ENCODE measurements around the gene ECPAS.
"Not testable (repeated sequence)": the region's sequence is repeated elsewhere in the genome, so short reads cannot be mapped to it uniquely, and the experiment has no call there.

ECPAS gene

DNA sequence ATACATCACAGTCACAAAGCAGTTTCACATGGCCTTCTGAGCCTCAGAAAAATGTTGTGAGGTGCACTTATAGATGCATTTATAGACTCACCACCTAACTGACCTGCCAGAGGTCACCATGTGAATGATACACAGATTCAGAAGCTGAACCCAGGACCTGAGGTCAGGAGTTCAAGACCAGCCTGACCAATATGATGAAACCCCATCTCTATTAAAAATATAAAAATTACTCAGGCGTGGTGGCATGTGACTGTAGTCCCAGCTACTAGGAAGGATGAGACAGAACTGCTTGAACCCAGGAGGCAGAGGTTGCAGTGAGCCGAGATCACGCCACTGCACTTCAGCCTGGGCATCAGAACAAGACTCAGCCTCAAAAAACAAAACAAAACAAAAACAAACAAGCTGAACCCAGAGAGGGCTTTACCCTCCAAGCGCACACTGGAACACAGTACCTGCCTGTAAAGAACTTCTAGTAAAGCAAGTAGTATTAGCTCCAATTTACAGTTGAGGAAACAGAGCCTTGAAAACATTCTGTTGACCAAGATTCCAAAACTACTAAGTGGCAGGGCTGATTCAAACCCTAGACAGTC, 16.3 kb downstream of the ECPAS start:
- no peak for DNase-seq (ENCODE audit: low read depth in 2 of 2)

DNA sequence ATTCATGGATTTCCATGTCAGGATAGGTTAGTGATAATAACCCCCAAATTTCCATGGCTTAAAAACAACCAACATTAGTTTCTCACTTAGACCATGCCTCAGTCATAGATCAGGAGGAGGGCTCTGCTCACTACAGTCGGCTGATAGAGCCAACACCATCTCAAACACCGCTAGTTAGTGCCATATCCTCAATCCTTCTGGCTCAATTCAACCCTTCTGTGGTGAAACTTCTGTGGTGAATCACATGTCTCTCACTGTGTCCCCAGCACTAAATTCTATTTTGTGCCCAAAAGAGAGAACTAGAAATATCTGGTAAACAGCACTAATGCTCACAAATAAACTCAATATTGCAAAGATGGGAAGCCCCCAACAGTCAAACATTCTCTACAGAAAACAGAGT, 21.1 kb downstream of the ECPAS start:
- no peak for DNase-seq (ENCODE audit: low read depth in 2 of 2)

DNA sequence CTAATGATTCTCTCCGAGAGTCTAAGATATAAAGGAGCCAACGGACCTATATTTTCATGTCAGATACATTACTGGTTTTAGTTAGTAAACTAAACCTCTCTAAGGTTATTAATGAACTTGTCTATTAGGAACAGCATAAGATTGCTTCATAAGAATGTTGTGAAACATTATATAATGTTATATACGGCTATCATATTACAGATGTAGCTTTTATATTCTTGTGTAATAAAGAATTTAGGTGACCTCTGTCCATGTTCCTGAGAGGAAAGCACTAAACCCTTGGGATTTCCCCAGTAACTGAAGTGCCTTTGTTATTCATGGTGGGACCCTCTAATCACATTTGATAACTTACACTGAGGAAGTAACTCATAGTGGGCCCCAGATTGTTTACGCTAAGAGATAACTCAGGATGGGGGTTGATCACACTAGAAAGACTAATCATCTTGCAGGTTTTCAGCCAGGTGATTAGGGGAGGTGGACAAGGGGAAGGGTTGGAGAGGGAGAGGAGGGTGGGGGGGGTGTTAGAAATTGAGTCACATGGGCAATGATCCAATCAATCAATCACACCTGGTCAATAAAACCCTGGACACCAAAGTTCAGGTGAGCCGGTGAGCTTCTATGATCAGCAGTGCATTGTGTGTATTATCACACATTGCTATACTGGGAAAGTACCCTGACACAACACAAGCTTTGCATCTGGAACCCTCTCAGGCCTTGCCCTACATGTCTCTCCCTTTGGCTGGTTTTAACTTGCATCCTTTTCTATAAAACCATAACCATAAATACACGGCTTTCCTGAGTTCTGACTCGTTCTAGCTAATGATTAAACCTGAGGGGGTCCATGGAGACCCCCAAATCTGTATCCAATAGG, 25.8 kb downstream of the ECPAS start:
- no peak for DNase-seq (ENCODE audit: low read depth in 2 of 2)

DNA sequence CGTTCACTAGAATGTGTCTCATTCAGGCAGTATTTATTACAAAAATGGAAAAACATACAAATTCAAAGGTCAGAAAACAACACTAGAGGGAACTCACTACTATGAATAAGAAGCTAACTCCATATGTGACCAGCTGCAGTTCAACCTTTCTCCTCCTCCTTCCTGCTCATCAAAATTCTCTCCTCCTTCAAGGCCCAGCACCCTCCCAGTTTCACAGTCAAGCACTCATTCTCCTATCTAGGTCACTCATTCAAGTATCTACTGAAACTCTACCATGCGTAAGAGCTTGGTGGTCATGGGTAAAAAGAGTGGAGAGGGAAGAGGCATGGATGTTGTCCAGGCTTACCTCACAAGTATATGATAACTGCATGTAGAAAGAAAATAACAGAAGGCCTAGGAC, 27.7 kb downstream of the ECPAS start:
- no peak for DNase-seq (ENCODE audit: low read depth in 2 of 2)

DNA sequence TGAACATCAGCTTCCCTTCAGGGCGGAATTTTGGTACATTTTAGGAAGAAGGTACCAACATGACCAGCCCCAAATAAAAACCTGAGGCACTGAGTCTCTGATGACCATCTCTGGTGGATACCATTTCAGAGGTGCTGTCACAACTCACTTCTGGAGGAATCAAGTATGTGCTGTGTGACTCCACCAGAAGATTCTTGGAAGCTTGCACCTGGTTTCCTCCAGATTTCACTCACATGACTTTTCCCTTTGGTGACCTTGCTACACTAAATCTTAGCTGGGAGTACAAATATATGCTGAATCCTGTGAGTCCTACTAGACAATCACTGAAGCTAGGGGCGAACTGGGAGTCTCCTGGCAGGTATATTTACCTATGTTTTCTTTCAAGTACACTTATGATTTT, 28.5 kb downstream of the ECPAS start:
- DNase-seq (ENCODE audit: low read depth in 2 of 2), result no peak

DNA sequence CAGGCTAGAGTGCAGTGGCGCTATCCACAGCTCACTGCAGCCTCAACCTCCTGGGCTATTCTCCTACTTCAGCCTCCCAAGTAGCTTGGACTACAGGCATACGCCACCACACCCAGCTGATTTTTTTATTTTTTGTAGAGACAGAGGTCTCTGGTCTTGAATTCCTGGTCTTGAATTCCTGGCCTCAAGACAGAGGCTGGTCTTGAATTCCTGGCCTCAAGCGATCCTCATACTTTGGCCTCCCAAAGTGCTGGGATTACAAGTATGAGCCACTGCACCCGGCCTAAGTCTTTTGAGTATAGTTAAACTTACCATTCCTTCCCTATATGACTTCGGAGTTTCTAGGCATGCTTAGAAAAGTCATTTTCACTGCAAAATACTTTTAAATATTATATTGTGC, 29.4 kb downstream of the ECPAS start:
- DNase-seq (ENCODE audit: low read depth in 2 of 2), result no peak

DNA sequence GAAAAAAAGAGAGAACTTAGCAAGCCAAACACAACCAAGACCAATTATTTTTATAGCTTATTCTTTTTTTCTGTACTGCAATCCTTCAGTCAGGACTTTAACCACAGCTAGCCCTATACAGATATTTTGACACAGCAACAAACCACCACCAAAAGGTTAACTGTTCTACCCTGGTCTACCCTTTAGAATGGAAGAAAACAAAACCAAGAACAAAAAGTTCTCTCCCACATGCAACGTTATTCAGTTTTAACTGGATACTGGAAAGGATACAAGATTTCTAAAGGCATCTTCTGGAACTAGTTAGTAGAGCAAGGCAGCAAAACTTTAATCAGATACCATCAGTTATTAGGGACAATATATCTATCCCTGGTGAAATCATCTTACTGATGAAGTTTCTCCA, 32.6 kb downstream of the ECPAS start:
- DNase-seq (ENCODE audit: low read depth in 2 of 2), result no peak

DNA sequence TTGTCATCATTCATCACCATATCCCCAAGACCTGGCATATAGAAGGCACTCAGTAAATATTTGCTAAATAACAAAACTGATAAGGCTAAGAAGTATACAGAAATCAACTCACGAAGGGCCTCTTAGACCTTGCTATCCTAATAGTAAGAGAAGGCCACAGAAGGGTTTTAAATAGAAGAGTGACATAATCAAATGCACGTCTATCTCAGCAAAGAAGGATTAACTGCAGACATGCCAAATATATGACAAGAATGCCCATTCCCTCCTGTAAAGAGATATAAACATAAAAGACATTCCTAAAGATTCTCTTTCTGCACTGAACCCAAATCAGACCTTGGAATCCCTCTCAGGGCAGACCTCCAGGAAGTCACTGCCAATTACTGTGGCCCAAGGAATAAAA, 34.1 kb downstream of the ECPAS start:
- no peak for DNase-seq (ENCODE audit: low read depth in 2 of 2)

DNA sequence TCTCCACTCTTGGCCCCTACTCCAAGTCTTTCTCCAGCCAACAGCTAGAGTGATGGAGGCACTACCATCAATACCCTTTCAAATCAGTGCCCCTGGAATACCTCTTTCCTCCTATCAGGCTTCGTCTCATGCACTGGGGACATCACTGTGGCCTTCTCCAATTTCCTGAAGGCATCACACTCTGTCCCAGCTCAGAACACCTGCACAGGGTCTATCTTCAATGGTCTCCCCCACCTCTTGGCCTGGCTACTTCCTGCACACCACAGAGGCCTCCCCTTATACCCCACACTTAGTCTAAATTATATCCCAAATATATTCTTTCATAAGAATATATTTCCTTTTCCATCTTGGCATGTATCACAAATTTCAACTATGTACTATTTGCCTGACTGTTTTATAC, 34.5 kb downstream of the ECPAS start:
- no peak for DNase-seq (ENCODE audit: low read depth in 2 of 2)

DNA sequence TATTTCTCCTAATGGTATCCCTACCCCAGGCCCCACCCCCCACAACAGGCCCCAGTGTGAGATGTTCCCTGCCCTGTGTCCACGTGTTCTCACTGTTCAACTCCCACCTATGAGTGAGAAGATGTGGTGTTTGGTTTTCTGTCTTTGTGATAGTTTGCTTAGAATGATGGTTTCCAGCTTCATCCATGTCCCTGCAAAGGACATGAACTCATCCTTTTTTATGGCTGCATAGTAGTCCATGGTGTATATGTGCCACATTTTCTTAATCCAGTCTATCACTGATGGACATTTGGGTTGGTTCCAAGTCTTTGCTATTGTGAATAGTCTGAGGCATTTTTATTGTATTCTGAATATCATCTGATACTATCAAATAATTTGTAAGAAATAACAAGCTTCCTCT, 38.4 kb downstream of the ECPAS start:
- DNase-seq (ENCODE audit: low read depth in 2 of 2), result not testable (repeated sequence)

DNA sequence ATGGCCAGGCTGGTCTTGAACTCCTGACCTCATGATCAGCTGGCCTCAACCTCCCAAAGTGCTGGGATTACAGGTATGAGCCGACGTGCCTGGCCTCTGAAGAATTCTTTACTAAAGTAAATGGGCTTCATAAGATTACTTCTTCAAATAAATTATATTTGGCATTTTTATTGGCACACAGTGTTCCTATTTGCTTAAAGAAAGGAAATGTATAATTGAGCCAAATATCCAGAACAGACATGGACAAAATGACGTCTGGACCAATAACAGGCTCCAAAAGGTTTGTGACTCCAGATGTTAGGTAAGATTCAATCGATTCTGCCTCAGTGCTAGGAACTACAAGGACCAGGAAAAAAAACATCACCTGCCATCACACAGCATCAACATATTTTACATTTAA, 40.7 kb downstream of the ECPAS start:
- no peak for DNase-seq (ENCODE audit: low read depth in 2 of 2)

DNA sequence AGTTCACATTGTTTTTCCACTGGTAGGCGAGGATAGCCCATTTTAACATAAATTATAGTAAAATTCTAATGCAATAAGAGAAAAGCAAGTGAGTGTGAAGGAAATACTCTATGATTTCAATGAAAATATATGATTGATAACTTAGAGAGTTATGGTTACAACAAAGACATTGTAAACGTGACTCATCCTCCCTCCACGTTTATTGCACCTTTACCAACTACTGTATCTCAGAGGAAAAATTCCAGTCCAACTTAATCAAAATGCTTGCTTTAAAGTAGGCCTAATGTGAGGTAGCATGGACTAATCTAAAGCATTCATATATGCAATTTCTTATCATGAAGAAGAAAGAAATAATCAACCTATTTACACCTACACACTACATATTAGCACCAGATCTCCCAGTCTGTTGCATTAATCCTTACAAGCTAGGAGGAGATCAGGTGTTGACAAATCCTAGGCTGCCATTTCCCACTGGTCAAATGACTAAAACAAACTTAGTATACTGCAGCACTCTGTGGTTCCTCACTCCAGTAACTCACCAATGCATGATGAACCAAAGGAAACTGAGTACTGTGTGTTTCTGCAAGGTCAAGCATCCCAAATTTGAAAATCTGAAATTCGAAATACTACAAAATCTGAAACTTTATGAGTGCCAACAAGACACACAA, 41.7 kb downstream of the ECPAS start:
- DNase-seq (ENCODE audit: low read depth in 2 of 2), result no peak

DNA sequence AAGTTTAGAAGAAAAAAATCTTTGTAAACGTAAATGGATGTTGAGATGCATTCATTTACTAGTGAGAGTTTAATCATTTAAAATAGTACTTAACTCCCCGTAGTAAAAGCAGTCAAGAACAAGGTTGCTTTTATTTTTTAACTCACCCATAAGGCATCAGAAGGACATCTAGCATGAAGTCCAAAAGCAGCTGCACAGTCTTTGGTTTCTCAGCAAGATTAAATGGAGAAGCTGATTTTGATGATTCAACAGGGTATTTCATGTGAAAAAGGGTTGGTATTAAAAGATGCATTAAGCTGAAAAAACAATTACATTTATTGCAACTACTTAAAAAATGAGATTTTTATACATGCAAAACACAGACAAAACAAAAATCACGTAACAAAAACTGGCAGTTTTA, 44.0 kb downstream of the ECPAS start:
- no peak for DNase-seq (ENCODE audit: low read depth in 2 of 2)

DNA sequence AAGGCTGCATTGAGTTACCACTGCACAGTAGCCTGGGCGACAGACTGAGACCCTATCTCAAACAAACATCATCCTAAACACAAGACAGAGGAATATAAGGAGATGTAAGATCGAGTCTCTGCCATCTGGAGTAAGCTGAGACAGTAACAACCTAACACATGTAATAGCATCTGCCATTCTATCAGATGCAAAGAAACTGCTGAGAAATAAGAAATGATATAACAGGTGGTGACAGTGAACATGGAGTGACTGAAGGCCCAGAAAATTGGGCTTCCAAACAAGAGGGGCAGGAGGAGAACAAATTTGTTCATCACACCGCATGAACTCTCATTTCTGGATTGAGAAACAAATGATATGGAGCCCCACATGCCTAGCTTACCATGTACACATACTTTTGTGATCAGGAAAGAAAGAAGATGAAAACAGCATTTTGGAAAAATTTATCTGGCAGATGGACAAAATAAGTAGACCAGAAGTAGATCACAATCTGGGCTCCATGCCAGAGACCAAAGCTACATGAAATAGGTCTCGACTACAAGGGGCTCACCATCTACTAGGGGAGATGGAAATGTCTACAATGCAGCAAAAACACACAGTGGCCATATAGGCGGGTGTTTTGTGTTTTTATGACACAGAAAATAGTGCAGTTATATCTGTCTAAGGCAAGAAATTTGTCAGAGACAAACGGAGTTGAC, 45.5 kb downstream of the ECPAS start:
- DNase-seq (ENCODE audit: low read depth in 2 of 2), result no peak

DNA sequence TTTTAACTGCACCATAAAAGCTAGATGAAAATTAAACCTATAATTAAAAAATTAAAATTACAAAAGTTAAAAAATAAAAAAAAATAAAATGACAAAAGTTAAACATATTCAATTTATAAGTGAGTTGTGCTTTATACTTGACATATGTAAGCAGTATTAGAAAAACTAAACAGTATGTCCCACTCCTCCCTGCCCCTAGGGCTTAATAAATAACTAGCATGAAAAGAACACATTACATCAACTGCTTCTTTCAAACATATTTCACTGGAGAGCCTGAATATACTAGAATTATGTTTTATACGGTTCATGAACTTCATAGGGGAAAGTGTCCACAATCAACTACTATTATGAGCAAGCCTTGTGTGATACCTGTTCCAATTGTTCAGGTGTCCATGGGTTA, 47.6 kb downstream of the ECPAS start:
- DNase-seq (ENCODE audit: low read depth in 2 of 2), result no peak

DNA sequence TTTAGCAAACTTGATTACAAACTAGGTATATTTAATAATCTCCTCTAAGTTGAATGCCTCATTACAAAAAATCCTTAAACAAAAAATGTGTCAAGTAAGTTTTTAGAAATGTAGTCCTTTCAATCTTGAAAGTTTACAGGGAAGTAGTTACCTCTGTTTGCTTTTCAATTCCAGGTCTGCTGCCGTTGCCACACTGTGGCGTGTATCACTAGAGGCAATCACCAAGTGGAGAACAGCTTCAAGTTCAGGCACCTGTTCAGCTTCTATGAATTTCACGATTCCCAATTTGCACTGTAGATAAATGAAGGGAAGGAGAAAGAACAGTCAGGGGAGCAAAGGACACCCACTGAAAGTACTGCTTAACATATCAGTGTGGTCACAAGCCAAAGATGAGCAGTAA, 51.1 kb downstream of the ECPAS start:
- DNase-seq (ENCODE audit: low read depth in 2 of 2), result no peak

DNA sequence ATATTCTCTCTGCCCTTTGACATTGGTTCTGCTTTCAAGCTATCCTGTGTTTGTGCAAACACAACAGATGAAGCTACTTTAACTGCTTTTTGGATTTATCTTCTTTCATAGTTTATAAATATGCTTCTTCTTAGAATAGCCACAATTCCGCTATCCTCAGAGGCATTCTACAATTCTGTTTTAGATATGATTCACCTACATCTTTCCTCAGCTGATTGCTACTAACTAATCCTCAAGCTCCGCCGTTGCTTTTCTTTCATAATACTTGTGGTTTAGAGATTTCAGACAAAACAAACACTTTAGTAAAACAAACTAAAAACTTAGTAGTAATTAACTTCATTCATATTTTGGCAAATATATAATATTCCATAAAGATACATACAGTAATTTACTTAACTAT, 52.5 kb downstream of the ECPAS start:
- DNase-seq (ENCODE audit: low read depth in 2 of 2), result no peak

DNA sequence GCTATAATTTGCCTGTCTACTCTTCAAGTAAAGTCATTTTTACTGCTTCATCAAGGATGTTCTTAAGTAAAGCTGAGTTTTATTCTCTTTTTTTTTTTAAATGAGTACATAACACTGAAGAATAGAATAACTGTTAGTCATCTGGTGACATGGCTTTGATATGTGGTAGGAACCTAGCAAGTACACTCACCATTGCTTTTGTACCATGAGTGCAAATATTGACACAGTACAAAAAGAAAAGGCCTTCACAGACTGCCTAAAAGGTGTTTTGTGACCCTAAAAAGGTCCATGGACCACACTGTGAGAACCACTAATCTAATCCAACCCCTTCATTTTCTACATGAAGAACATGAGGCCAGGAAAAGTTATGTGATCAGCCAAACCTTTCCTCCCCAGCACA, 55.0 kb downstream of the ECPAS start:
- no peak for DNase-seq (ENCODE audit: low read depth in 2 of 2)

DNA sequence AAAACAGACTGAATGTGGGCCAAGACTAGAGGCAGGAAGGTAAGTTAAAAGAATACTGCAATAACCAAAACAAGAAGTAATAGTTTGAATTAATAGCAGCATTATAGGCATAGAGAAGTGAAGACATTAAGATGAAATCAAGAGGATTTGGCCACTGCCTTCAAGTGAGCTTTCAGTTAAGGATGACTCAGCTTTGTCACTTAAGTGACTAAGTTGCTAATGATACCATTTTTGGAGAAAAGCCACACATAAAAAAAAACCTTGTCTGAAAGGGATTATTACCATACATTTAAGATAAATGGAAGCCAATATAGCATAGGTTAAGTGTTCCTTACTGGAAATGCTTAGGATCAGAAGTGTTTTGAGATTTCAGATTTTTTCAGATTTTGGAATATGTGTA, 57.0 kb downstream of the ECPAS start:
- no peak for DNase-seq (ENCODE audit: low read depth in 2 of 2)

DNA sequence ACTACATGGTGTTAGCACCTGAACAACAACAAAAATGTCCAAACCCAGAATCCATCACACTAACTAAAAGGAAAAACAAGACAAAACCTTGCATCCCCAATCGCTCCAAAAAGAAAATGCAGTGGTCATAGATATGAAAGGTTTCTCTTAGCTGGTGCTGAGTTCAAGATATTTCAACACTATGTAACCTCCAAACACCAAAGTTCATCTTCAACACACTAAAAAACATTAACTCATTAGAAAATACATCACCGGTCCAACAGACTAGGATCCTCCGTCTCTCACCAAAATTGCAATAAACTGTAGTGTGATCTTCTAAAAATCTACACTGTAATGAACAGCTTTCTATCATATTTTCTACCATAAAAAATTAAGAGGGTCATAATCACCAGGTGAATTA, 60.8 kb downstream of the ECPAS start:
- DNase-seq (ENCODE audit: low read depth in 2 of 2), result no peak

DNA sequence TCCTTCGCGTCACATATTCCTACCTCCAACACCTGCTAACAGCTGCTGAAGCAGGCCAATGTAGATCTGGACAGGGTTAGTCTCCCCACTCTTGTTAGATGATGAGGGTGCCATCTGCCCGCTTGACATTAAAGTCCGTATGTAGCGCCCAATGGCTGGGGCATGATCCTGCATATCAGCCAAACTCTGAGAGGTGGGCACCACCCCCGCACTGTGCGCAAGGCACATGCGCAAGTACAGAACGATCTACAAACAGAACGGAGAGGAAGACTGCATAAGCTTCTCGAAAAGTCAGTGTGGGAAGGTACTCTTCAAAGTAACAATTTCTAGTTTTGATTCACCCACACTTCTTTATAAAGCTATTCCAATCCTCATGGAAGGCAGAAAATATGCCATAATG, 69.8 kb downstream of the ECPAS start:
- DNase-seq (ENCODE audit: low read depth in 2 of 2), result no peak

DNA sequence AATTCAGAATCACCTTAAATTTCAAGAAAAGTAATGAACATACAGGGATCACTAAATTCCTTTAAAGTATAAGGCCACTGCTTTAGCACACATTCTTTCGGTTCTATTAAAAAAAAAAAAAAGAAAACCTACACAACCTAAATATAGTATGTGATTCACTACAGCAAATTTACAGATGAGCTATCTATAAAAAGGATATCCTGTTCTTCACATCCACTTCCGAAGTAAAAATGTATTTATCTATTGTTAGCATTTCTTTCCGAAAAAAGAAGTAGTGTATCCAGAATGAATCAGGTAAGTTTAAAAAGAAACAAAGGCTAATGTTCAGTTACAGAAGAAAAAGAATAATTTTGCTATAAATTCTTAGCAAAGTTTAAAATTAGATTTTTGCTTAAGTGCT, 70.2 kb downstream of the ECPAS start:
- no peak for DNase-seq (ENCODE audit: low read depth in 2 of 2)

DNA sequence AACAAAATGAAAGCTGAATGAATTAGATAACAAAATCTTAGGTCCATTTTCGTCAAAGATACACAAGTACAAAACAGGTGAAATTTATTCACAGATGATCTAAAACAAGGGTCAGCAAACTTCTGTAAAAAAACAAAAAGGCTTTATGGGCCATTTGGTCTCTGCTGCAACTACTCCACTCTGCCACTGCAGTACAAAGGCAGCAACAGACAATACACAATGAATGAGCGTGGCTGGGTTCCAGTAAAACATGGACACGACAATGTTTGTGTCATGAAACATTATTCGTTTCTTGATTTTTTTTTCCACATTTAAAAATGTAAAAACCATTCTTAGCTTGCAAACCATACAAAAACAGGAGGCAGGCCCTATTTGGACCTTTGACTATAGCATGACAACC, 71.9 kb downstream of the ECPAS start:
- DNase-seq (ENCODE audit: low read depth in 2 of 2), result no peak
